MCF 10A (cell line): ENCODE measurements around the gene ATP6AP2. TPM values are rescaled to one million over a fixed set of nuclear protein-coding genes. Genes with fewer than 3 reads are reported as not detected.

Source experiments
- BruUV-seq: library from RNA; stranded (reverse); fragments of 400-500 nt; replicated peaks from 2 replicates; lab custom pipeline; 2021; lab: Mats Ljungman, UMichigan
- CTCF ChIA-PET: fragments of 300-600 bp; sonication (Branson Sonifier 250); formaldehyde crosslinking; extraction: SDS; loops from one replicate; lab custom pipeline; 2021; ENCODE audit warnings: antibody characterized with exemption, inconsistent platforms; lab: Yijun Ruan, JAX
- POLR2A ChIA-PET: fragments of 300-600, 350-650 bp; sonication (Branson Sonifier 250); formaldehyde crosslinking; extraction: SDS; loops from one replicate; lab custom pipeline; 2020; ENCODE audit warnings: antibody characterized with exemption, inconsistent platforms; lab: Yijun Ruan, JAX
- DNase-seq: peaks from one replicate; pipeline ENCODE4 v3.0.0-alpha.2; 2018; ENCODE audit not compliant: unreplicated experiment
- H3K27ac Mint-ChIP-seq: one replicate; pipeline ENCODE4 v1.8.0; 2022; ENCODE audit warnings: mild to moderate bottlenecking, low read depth, mixed read lengths; ENCODE audit not compliant: unreplicated experiment
- H3K27me3 Mint-ChIP-seq: one replicate; pipeline ENCODE4 v1.8.0; 2022; ENCODE audit warnings: mixed read lengths; ENCODE audit not compliant: insufficient read depth, unreplicated experiment
- H3K36me3 Mint-ChIP-seq: one replicate; pipeline ENCODE4 v1.8.0; 2022; ENCODE audit warnings: mild to moderate bottlenecking, moderate library complexity, mixed read lengths; ENCODE audit not compliant: insufficient read depth, unreplicated experiment
- H3K4me1 Mint-ChIP-seq: one replicate; pipeline ENCODE4 v1.8.0; 2022; ENCODE audit warnings: mixed read lengths; ENCODE audit not compliant: insufficient read depth, unreplicated experiment
- H3K4me3 Mint-ChIP-seq: one replicate; pipeline ENCODE4 v1.8.0; 2022; ENCODE audit warnings: mild to moderate bottlenecking, moderate library complexity, mixed read lengths; ENCODE audit not compliant: unreplicated experiment
- H3K9me3 Mint-ChIP-seq: one replicate; pipeline ENCODE4 v1.8.0; 2022; ENCODE audit warnings: mixed read lengths; ENCODE audit not compliant: unreplicated experiment
- intact Hi-C: fragments of 100-400 bp; cut with micrococcal nuclease; formaldehyde crosslinking; loops from 2 replicates; pipeline ENCODE4 v1.14.1; 2022
- total RNA-seq: library from RNA; stranded (reverse); gene quantifications from 2 replicates; pipeline ENCODE4 v1.2.3, GENCODE V29; 2022
- TF ChIP-seq, protein P1 (sequence below): fragments of 200-600 bp; IDR thresholded peaks from one replicate; pipeline ENCODE4 v1.8.0; 2022; ENCODE audit warnings: antibody characterized with exemption, mild to moderate bottlenecking; ENCODE audit not compliant: unreplicated experiment

The ATP6AP2 gene
- total RNA-seq, 1 experiment from 2014 or later: 69.4 TPM

DNA sequence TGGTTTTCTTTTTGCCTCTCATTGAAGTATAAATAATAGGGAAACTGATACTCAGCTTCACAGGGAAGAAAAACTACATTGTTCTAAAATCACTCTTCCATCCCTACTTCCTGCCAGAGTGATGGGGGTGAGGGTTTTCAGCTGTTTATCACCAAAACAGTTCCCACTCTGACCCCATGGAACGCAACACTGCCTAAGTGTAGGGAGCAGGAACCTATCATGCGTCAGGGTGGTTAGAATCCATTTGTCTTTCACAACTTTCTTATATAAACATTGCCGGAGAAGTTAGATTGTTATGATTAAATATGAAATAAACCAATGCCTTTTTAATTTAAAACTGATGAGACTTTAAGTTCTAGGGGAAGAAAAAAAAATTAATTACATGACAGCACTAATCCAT, 26.6 kb downstream of the ATP6AP2 start:
- H3K4me3 Mint-ChIP-seq: no peak overlapping the region
- no peak for DNase-seq
- ChIA-PET POLR2A (no interaction called here), CTCF (no interaction called here)
- H3K9me3 Mint-ChIP-seq: no peaks in the 10 kb centered on the region
- intact Hi-C loops: no loop called here
- no peak overlapping the region for H3K27ac Mint-ChIP-seq
- peaks cover 37% of the 10 kb centered on the region for H3K27me3 Mint-ChIP-seq
- peaks cover 25% of the 10 kb centered on the region for H3K36me3 Mint-ChIP-seq
- TF ChIP-seq, protein P1, sequence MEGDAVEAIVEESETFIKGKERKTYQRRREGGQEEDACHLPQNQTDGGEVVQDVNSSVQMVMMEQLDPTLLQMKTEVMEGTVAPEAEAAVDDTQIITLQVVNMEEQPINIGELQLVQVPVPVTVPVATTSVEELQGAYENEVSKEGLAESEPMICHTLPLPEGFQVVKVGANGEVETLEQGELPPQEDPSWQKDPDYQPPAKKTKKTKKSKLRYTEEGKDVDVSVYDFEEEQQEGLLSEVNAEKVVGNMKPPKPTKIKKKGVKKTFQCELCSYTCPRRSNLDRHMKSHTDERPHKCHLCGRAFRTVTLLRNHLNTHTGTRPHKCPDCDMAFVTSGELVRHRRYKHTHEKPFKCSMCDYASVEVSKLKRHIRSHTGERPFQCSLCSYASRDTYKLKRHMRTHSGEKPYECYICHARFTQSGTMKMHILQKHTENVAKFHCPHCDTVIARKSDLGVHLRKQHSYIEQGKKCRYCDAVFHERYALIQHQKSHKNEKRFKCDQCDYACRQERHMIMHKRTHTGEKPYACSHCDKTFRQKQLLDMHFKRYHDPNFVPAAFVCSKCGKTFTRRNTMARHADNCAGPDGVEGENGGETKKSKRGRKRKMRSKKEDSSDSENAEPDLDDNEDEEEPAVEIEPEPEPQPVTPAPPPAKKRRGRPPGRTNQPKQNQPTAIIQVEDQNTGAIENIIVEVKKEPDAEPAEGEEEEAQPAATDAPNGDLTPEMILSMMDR: no peak
- BruUV-seq: no TSS peak
- no peaks in the 10 kb centered on the region for H3K4me1 Mint-ChIP-seq

DNA sequence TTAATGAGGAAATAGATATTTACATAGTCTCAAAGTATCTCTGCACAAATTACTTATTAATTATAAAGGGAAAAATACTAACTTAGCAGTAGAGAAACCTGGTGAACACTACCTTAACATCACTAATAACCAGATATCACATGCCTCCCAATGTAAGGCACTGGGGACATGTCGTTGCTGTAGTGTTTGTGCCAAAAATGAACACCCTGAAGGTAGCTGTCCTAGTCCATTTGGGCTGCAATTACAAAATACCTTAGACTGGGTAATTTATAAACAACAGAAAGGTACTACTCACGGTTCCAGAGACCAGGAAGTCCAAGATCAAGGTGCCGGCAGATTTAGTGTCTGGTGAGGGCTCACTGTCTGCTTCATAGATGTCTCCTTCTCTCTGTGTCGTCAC, 31.7 kb downstream of the ATP6AP2 start:
- TF ChIP-seq, protein P1: no peak
- BruUV-seq: no TSS peak
- Mint-ChIP-seq H3K4me3 (no peak overlapping the region), H3K27me3 (peaks cover 6% of the 10 kb centered on the region), H3K9me3 (no peaks in the 10 kb centered on the region), H3K4me1 (no peaks in the 10 kb centered on the region), H3K27ac (no peak overlapping the region), H3K36me3 (no peaks in the 10 kb centered on the region)
- POLR2A ChIA-PET: no interaction called here
- CTCF ChIA-PET: interaction anchor here (0.9 kb wide), 1 partner anchor 8 kb away, joined by 4 read pairs; no protein-coding TSS in a partner anchor
- no peak for DNase-seq
- intact Hi-C loops: no loop called here

DNA sequence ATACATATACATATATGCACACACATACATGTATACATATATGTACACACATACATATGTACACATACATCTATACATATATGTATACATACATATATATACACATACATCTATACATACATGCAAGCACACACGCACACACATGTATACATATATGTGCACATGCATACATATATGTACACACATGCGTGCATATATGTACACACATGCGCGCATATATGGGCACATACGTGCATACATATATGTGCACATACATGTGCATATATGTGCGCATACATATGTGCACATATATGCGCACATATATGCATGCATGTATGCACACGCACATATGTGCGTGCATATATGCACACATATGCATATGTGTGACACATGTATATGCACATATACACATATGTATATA, 35.2 kb downstream of the ATP6AP2 start:
- no TSS peak for BruUV-seq
- POLR2A ChIA-PET: no interaction called here
- CTCF ChIA-PET: no interaction called here

DNA sequence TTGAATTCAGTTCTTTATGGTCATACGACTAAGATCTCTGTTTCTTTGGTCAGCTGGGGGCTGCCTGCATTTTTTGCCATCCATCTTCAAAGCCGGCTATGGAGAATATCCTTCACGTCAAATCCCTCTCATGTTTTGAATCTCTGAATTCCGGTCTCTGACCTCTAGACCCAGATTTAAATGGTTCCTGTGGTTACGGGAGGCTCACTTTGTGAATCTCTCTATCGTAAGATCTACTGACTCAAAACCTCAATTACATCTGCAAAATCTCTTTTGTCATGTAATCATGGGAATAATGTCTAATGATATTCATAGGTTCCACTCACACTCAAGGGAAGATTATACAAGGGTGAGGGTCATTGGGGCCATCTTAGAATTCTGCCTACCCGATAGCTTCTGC, 36.8 kb downstream of the ATP6AP2 start:
- Mint-ChIP-seq H3K4me3 (no peak overlapping the region), H3K36me3 (no peaks in the 10 kb centered on the region), H3K4me1 (no peaks in the 10 kb centered on the region), H3K27ac (no peak overlapping the region), H3K27me3 (peaks cover 17% of the 10 kb centered on the region), H3K9me3 (no peaks in the 10 kb centered on the region)
- TF ChIP-seq, protein P1: no peak
- intact Hi-C loops: no loop called here
- ChIA-PET CTCF (interaction anchor here (0.6 to 1.0 kb wide), 3 partner anchors 27 to 76 kb away, joined by 3 read pairs; no protein-coding TSS in a partner anchor), POLR2A (interaction anchor here (0.6 kb wide), 1 partner anchor 477 kb away, joined by 3 read pairs; no protein-coding TSS in a partner anchor)
- BruUV-seq: no TSS peak
- DNase-seq: no peak

More for the DNA sequence above, 35.2 kb downstream of the ATP6AP2 start:
- H3K4me3 Mint-ChIP-seq: no peak overlapping the region
- no peaks in the 10 kb centered on the region for H3K9me3 Mint-ChIP-seq
- intact Hi-C loops: no loop called here
- H3K27ac Mint-ChIP-seq: no peak overlapping the region
- no peaks in the 10 kb centered on the region for H3K4me1 Mint-ChIP-seq
- no peaks in the 10 kb centered on the region for H3K36me3 Mint-ChIP-seq
- TF ChIP-seq, protein P1: no peak
- DNase-seq: no peak
- H3K27me3 Mint-ChIP-seq: peaks cover 2% of the 10 kb centered on the region
